Chondrocyte (in vitro differentiated cells): ENCODE measurements around the gene PRM1. TPM values are rescaled to one million over a fixed set of nuclear protein-coding genes. Genes with fewer than 3 reads are reported as not detected.

Source experiments
- DNase-seq: peaks from one replicate; pipeline ENCODE4 v3.0.0; 2021; ENCODE audit warnings: mixed read lengths, low spot score
- H3K27ac Mint-ChIP-seq: one replicate; pipeline ENCODE4 v1.8.0; 2021; ENCODE audit warnings: mild to moderate bottlenecking, moderate library complexity, mixed read lengths; ENCODE audit not compliant: unreplicated experiment
- H3K27me3 Mint-ChIP-seq: 2 replicates; pipeline ENCODE4 v1.8.0; 2021; ENCODE audit warnings: low read depth, mixed read lengths
- H3K36me3 Mint-ChIP-seq: 2 replicates; pipeline ENCODE4 v1.8.0; 2021; ENCODE audit warnings: low read depth, mixed read lengths
- H3K4me1 Mint-ChIP-seq: 2 replicates; pipeline ENCODE4 v1.8.0; 2021; ENCODE audit warnings: low read depth, mild to moderate bottlenecking, mixed read lengths
- H3K4me3 Mint-ChIP-seq: one replicate; pipeline ENCODE4 v1.8.0; 2021; ENCODE audit warnings: mild to moderate bottlenecking, moderate library complexity, mixed read lengths; ENCODE audit not compliant: unreplicated experiment
- H3K9me3 Mint-ChIP-seq: 2 replicates; pipeline ENCODE4 v1.8.0; 2021; ENCODE audit warnings: low read depth, mixed read lengths
- CTCF ChIP-seq: fragments of 200-600 bp; sonication (generic); IDR thresholded peaks from 2 replicates; pipeline ENCODE4 v1.5.0; 2021; ENCODE audit warnings: antibody characterized with exemption, mild to moderate bottlenecking, moderate library complexity
- total RNA-seq: library from RNA; stranded (reverse); gene quantifications from 3 replicates; pipeline ENCODE4 v1.2.1, GENCODE V29; 2021

Gene PRM1
- total RNA-seq, 1 donor from 2014 or later, result not detected

DNA sequence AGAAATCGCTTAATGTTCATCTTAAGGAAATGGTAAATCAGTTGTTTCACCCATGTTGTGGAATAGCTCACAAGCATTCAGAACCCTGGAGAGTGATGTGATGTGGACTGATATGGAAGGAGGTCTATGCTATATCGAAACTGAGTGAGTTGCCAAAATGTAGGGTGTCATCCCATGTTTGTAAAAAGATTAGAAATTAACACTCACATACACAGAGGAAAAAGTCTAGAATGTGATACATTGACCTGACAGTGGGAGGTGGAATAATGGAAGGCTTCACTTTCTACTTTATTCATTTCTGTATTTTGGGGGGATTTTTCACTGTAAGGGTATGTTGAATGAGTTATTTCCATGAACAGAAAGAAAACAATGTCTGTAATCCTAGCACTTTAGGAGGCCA is 4.7 kb upstream of the PRM1 start:
- peaks cover 22% of the 10 kb centered on the region for H3K27me3 Mint-ChIP-seq
- no peak overlapping the region for H3K4me3 Mint-ChIP-seq
- no peak for DNase-seq
- H3K9me3 Mint-ChIP-seq, result no peaks in the 10 kb centered on the region
- H3K36me3 Mint-ChIP-seq, result no peaks in the 10 kb centered on the region
- TF ChIP-seq CTCF, result no peak
- no peaks in the 10 kb centered on the region for H3K4me1 Mint-ChIP-seq
- H3K27ac Mint-ChIP-seq, result no peak overlapping the region

- H3K36me3 Mint-ChIP-seq, result no peaks in the 10 kb centered on the region
Observed at GRCh38 chr16:11283820-11284248, 2.7 kb upstream of the PRM1 start.

DNA sequence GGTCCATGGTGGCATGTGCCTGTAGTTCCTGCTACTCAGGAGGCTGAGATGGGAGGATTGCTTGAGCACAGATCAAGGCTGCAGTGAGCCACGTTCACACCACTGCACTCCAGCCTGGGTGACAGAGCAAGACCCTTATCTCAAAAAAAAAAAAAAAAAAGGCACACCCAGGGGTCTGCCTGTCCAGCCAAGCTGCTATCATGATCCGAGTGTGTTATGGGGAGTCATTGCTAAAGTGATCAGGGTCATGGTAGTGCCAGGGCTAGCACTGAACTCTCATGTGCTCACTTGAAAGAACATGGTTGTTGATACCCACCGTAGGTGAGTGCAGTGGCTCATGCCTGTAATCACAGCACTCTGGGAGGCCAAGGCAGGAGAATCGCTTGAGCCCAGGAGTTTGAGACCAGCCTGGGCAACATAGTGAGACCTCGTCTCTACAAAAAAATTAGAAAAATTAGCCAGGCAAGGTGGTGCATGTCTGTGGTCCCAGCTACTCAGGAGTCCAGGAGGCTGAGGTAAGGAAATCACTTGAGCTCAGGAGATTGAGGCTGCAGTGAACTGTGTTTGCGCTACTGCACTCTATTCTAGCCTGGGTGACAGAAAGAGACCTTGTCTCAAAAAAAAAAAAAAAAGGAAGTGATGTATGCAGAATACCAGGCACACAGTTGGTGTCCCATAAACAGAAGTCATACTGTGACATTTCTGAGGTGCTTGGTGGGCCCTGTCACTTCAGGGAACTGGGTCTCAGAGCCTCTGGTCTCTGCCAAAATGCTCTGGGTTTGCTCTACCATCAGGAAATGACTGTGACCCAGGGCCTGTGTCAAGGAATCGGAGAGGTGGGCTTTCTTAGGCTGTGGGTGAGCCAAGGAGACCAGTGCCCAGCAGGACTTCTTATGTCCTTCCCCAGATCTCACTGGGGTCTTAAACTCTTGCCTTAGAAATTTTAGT is 2.2 kb downstream of the PRM1 start:
- Mint-ChIP-seq H3K4me1 (no peaks in the 10 kb centered on the region), H3K36me3 (no peaks in the 10 kb centered on the region), H3K4me3 (no peak overlapping the region), H3K27ac (no peak overlapping the region), H3K27me3 (peaks cover 16% of the 10 kb centered on the region), H3K9me3 (peaks cover 5% of the 10 kb centered on the region)
- no peak for DNase-seq
- no peak for TF ChIP-seq CTCF

More at GRCh38 chr16:11283820-11284248, 2.7 kb upstream of the PRM1 start:
- no peak for DNase-seq
- Mint-ChIP-seq H3K4me3 (no peak overlapping the region), H3K9me3 (no peaks in the 10 kb centered on the region), H3K27me3 (peaks cover 29% of the 10 kb centered on the region), H3K4me1 (no peaks in the 10 kb centered on the region), H3K27ac (no peak overlapping the region)
- TF ChIP-seq CTCF, result no peak

- Mint-ChIP-seq H3K27ac (no peak overlapping the region), H3K9me3 (peaks cover 5% of the 10 kb centered on the region), H3K36me3 (no peaks in the 10 kb centered on the region), H3K4me1 (no peaks in the 10 kb centered on the region), H3K4me3 (no peak overlapping the region), H3K27me3 (peaks cover 14% of the 10 kb centered on the region)
- TF ChIP-seq CTCF, result no peak
- no peak for DNase-seq
Observed at GRCh38 chr16:11277607-11278337, 3.4 kb downstream of the PRM1 start.

DNA sequence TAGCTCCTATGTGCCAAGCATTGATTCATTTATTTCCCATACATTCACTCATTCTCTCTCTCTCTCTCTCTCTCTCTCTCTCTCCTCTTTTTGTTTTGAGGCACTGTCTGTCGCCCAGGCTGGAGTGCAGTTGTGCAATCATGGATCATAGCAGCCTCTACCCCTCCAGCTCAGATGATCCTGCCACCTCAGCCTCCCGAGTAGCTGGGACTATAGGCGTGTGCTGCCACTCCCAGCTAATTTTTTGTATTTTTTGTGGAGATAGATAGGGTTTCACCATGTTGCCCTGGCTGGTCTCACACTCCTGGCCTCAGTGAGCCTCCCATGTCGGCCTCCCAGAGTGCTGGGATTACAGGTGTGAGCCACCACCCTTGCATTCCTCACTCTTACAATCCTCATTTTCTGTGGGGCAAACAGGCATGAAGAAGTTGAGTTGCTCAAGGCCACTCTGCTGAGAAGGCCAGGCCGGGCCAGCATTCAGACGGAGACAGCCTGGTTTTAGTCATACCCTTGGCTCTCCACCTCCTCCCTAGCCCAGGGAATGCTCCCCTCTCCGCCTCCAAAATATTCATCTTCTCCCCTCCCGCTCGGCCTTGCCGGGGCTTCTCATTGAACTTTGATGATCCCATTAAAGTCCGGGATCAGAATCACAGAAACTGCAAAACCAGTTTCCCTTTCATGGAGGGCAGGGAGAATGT is 4.1 kb downstream of the PRM1 start:
- Mint-ChIP-seq H3K9me3 (peaks cover 5% of the 10 kb centered on the region), H3K4me3 (no peak overlapping the region), H3K27me3 (peaks cover 12% of the 10 kb centered on the region), H3K27ac (no peak overlapping the region), H3K36me3 (no peaks in the 10 kb centered on the region), H3K4me1 (no peaks in the 10 kb centered on the region)
- DNase-seq, result no peak
- TF ChIP-seq CTCF, result no peak
